Peyer's patch (tissue), 4 donors: Measurements from ENCODE around the gene KRTAP12-2.
"Not testable (repeated sequence)": the region's sequence is repeated elsewhere in the genome, so short reads cannot be mapped to it uniquely, and the experiment has no call there.

Source experiments
- POLR2A ChIP-seq, 2 donors: fragments of 450-650 bp; IDR thresholded peaks; one replicate each; pipeline ENCODE4 v1.5.1; 2017; ENCODE audit warnings: antibody characterized with exemption in 2 of 2, mild to moderate bottlenecking in 2 of 2, moderate library complexity in 2 of 2
- TF ChIP-seq, protein P1 (sequence below), 6 experiments: fragments of 450-650 bp in 4 of 6; fragments of 200-600 bp in 2 of 6; sonication (generic) in 1 of 6; IDR thresholded peaks; one replicate each; pipeline ENCODE4 v1.5.1; 2017 to 2019; ENCODE audit warnings: antibody characterized with exemption in 6 of 6, mild to moderate bottlenecking in 3 of 6, moderate library complexity in 1 of 6

DNA sequence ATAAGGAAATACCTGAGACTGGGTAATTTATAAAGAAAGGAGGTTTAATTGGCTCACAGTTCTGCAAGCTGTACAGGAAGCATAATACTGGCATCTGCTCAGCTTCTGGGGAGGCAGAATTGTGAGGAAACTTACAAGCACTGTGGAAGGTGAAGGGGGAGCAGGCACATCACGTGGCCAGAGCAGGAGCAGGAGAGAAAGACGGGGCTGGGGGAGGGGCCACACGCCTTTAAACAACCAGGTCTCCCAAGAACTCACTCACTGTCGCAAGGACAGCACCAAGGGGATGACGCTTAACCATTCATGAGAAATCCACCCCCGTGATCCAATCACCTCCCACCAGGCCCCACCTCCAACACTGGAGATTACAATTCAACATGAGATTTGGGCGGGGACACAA is 5.2 kb downstream of the KRTAP12-2 start:
- TF ChIP-seq, protein P1, sequence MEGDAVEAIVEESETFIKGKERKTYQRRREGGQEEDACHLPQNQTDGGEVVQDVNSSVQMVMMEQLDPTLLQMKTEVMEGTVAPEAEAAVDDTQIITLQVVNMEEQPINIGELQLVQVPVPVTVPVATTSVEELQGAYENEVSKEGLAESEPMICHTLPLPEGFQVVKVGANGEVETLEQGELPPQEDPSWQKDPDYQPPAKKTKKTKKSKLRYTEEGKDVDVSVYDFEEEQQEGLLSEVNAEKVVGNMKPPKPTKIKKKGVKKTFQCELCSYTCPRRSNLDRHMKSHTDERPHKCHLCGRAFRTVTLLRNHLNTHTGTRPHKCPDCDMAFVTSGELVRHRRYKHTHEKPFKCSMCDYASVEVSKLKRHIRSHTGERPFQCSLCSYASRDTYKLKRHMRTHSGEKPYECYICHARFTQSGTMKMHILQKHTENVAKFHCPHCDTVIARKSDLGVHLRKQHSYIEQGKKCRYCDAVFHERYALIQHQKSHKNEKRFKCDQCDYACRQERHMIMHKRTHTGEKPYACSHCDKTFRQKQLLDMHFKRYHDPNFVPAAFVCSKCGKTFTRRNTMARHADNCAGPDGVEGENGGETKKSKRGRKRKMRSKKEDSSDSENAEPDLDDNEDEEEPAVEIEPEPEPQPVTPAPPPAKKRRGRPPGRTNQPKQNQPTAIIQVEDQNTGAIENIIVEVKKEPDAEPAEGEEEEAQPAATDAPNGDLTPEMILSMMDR (IDR thresholded peaks at IDR 0.05), result not testable (repeated sequence)
- not testable (repeated sequence) for TF ChIP-seq POLR2A (IDR thresholded peaks at IDR 0.05)
